HG03064 (cell line): Measurements from ENCODE around the gene VPS11.
"Not testable (repeated sequence)": the region's sequence is repeated elsewhere in the genome, so short reads cannot be mapped to it uniquely, and the experiment has no call there.

Source experiments
- ATAC-seq: cut with Tn5 transposase; IDR thresholded peaks from one replicate; pipeline ENCODE4 v1.9.1; 2021; ENCODE audit warnings: low read depth; ENCODE audit not compliant: unreplicated experiment

Gene VPS11

GRCh38 chr11:119067371-119068222, at the start of gene VPS11:
TSS of gene VPS11 (plus strand) at chr11:119067818. CDS start at chr11:119067824, 6 bp downstream.
- ATAC-seq = peak; percentile 80

- peak; percentile 81 for ATAC-seq
Measured at GRCh38 chr11:119018074-119018938, 49.3 kb upstream of the VPS11 start, which contains the start of the genes RPS25 and TRAPPC4. TSS of gene RPS25 (minus strand) at chr11:119018343. CDS start at chr11:119018284, 59 bp downstream. TSS of gene TRAPPC4 (plus strand) at chr11:119018766. CDS start at chr11:119018796, 30 bp downstream.

- ATAC-seq = no peak
Measured at GRCh38 chr11:119019996-119020395, 47.6 kb upstream of the VPS11 start.

GRCh38 chr11:119021631-119022030, 46.0 kb upstream of the VPS11 start:
- no peak for ATAC-seq

- no peak for ATAC-seq
Measured at GRCh38 chr11:119023741-119024140, 43.9 kb upstream of the VPS11 start.

GRCh38 chr11:119024430-119025098, 43.1 kb upstream of the VPS11 start:
- ATAC-seq = no peak

- no peak for ATAC-seq
Measured at GRCh38 chr11:119025099-119025473, 42.5 kb upstream of the VPS11 start.

GRCh38 chr11:119025541-119025940, 42.1 kb upstream of the VPS11 start:
- no peak for ATAC-seq

- no peak for ATAC-seq
Measured at GRCh38 chr11:119025978-119026766, 41.4 kb upstream of the VPS11 start.

- no peak for ATAC-seq
Measured at GRCh38 chr11:119026970-119027369, 40.6 kb upstream of the VPS11 start.

GRCh38 chr11:119027561-119028345, 39.9 kb upstream of the VPS11 start:
- ATAC-seq = no peak

GRCh38 chr11:119028346-119029068, 39.1 kb upstream of the VPS11 start:
- no peak for ATAC-seq

- ATAC-seq = no peak
Measured at GRCh38 chr11:119029069-119029339, 38.6 kb upstream of the VPS11 start.

- no peak for ATAC-seq
Measured at GRCh38 chr11:119029340-119030028, 38.1 kb upstream of the VPS11 start.

- peak; percentile 16 for ATAC-seq
Measured at GRCh38 chr11:119030029-119030328, 37.6 kb upstream of the VPS11 start.

- ATAC-seq = peak; percentile 79
Measured at GRCh38 chr11:119030329-119031047, 37.1 kb upstream of the VPS11 start, which contains the start of gene SLC37A4. TSS of gene SLC37A4 (minus strand) at chr11:119030877.

- no peak for ATAC-seq
Measured at GRCh38 chr11:119031912-119032280, 35.7 kb upstream of the VPS11 start.

GRCh38 chr11:119033421-119033820, 34.2 kb upstream of the VPS11 start:
- ATAC-seq = not testable (repeated sequence)
